GM12864 (cell line): ENCODE measurements around the gene MAT2A.

Source experiments
- DNase-seq: peaks from one replicate; pipeline ENCODE4 v3.0.0-alpha.2; 2011; ENCODE audit warnings: low read depth
- H3K4me3 ChIP-seq: 2 replicates; pipeline ENCODE4 v1.5.1; 2011; ENCODE audit warnings: mild to moderate bottlenecking, low read depth, low read length, control low read depth
- TF ChIP-seq, protein P1 (sequence below): IDR thresholded peaks from 2 replicates; pipeline ENCODE4 v1.5.1; 2011; ENCODE audit warnings: low read depth, mild to moderate bottlenecking, moderate library complexity, low read length, control low read depth, inconsistent platforms; ENCODE audit errors: missing control alignments

The MAT2A gene

DNA sequence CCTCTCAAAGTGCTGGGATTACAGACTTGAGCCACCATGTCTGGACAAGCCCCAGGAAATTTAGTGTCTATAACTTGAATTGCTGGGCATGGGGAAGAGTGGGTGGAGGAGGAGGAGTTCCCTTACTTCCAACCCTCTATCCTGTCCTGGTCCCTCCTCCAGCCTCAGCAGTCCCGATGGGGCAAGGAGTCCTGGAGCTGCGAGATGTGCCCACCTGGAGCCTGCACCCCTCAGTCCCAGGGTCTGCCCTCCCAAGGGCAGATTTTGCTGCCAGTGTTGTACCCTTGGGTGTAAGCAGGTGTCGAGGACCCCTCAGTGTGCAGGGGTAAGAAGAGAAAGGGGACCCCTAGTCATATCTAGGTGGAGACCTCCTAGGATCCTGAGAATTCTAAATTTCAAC is 41.2 kb downstream of the MAT2A start:
- TF ChIP-seq, protein P1, sequence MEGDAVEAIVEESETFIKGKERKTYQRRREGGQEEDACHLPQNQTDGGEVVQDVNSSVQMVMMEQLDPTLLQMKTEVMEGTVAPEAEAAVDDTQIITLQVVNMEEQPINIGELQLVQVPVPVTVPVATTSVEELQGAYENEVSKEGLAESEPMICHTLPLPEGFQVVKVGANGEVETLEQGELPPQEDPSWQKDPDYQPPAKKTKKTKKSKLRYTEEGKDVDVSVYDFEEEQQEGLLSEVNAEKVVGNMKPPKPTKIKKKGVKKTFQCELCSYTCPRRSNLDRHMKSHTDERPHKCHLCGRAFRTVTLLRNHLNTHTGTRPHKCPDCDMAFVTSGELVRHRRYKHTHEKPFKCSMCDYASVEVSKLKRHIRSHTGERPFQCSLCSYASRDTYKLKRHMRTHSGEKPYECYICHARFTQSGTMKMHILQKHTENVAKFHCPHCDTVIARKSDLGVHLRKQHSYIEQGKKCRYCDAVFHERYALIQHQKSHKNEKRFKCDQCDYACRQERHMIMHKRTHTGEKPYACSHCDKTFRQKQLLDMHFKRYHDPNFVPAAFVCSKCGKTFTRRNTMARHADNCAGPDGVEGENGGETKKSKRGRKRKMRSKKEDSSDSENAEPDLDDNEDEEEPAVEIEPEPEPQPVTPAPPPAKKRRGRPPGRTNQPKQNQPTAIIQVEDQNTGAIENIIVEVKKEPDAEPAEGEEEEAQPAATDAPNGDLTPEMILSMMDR: no peak
- H3K4me3 ChIP-seq: no peak overlapping the region
- no peak for DNase-seq

- no peak for DNase-seq
- H3K4me3 ChIP-seq: no peak overlapping the region
- TF ChIP-seq, protein P1: no peak
These were observed 43.5 kb downstream of the MAT2A start for GRCh38 chr2:85582492-85582891.

- peak overlapping the region; percentile 68 for H3K4me3 ChIP-seq
- DNase-seq: no peak
- TF ChIP-seq, protein P1: no peak
These were observed 44.8 kb downstream of the MAT2A start for GRCh38 chr2:85583667-85584353.

DNA sequence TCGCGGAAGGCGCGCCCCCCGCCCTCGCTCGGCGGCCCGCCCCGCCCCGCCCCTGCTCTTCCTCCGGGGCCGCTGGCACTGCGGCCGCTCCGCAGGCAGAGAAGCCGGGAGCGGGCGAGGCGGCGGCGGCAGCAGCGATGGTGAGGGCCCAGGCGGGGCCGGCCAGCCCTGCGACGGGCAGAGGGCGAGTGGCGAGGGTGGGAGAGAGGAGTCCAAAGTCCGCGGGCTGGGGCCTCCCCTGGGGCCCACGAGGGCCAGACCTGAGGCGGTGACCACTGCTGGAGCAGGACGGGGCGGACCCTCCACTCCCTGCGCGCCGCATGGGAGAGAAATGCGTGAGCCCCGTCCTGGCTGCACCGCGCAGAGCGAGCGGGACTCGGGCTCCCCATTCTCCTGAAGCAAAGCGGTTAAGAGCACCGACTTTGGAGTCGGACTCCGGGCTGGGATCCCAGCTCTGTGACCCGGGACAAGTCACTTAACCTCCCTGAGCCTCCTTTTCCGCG is 45.4 kb downstream of the MAT2A start, which contains the start of gene VAMP5:
Gene VAMP5, plus strand, starts transcription at position 78 of the 503 bp plus-strand sequence. Its CDS starts 60 bp downstream, at position 138.
- DNase-seq: no peak

GRCh38 chr2:85584857-85585780 is 46.2 kb downstream of the MAT2A start:
- peak overlapping the region; percentile 68 for H3K4me3 ChIP-seq
- no peak for DNase-seq
- TF ChIP-seq, protein P1: no peak

More for the DNA sequence above, 45.4 kb downstream of the MAT2A start, which contains the start of gene VAMP5:
- H3K4me3 ChIP-seq: peak within 1 kb of the TSS; percentile 68
- TF ChIP-seq, protein P1: no peak

- no peak overlapping the region for H3K4me3 ChIP-seq
- no peak for DNase-seq
- TF ChIP-seq, protein P1: no peak
These were observed 46.8 kb downstream of the MAT2A start for GRCh38 chr2:85585781-85586105.
